H1 (cell line): Measurements from ENCODE around the gene SLC25A11. TPM values are rescaled to one million over a fixed set of nuclear protein-coding genes. Genes with fewer than 3 reads are reported as not detected.

Experiments
- CEBPB ChIP-seq: IDR thresholded peaks from 2 replicates; pipeline ENCODE4 v1.6.1; 2012; ENCODE audit warnings: low read depth, low read length
- GABPA ChIP-seq: IDR thresholded peaks from 2 replicates; pipeline ENCODE4 v1.6.1; 2011; ENCODE audit warnings: mild to moderate bottlenecking, low read length, moderate library complexity, borderline replicate concordance; ENCODE audit not compliant: insufficient read depth
- POLR2A ChIP-seq, 2 experiments: IDR thresholded peaks; 1 replicate in 1 of 2; 2 replicates in 1 of 2; pipeline ENCODE4 v1.6.1; 2011; ENCODE audit warnings: low read depth in 2 of 2, low read length in 2 of 2, mild to moderate bottlenecking in 2 of 2; ENCODE audit errors: control extremely low read depth in 1 of 2
- RXRA ChIP-seq: IDR thresholded peaks from 2 replicates; pipeline ENCODE4 v1.6.1; 2011; ENCODE audit warnings: low read depth, mild to moderate bottlenecking, low read length, moderate library complexity; ENCODE audit not compliant: insufficient read depth
- polyA plus RNA-seq, 7 experiments: library from polyadenylated mRNA; depleted of rRNA in 3 of 7; stranded (reverse) in 5 of 7; unstranded in 2 of 7; fragments of >200 nt in 5 of 7; fragments of 200-250 nt in 2 of 7; gene quantifications; 1 replicate in 5 of 7; 2 replicates in 1 of 7; 4 replicates in 1 of 7; pipeline versions ENCODE4 v1.2.1 to v1.2.3, GENCODE V29; 2011 to 2013; ENCODE audit warnings: missing spikeins in 2 of 7, mixed read lengths in 2 of 7
- total RNA-seq: library from RNA; stranded (reverse); fragmentation: NEBNext Ultra II Directional; extraction: Animal tissue kit (Norgen Biotek cat#: 25700); gene quantifications from 2 replicates; pipeline ENCODE4 v1.2.1, GENCODE V29; 2021

SLC25A11 gene
- total and polyA plus RNA-seq, 2 of the 8 experiments (the other 6 are each of a cell fraction or from before 2014, with no cell fraction given): 55.9 to 97.0 TPM

- TF ChIP-seq RXRA (no peak), POLR2A (IDR thresholded peaks at IDR 0.05; ENCODE audit: control extremely low read depth in 1 of 2, low read depth in 2 of 2, low read length in 2 of 2) (no peak), GABPA (no peak), CEBPB (no peak)
These were observed 36.6 kb downstream of the SLC25A11 start, which contains the start of gene CHRNE (continued) for GRCh38 chr17:4903051-4903818.
